AG09319 (cell line): ENCODE results near the gene PANK3.
A peak's percentile ranks its signal among the peaks of the same experiment; 100 is the strongest.
"Not testable (repeated sequence)": the region's sequence is repeated elsewhere in the genome, so short reads cannot be mapped to it uniquely, and the experiment has no call there.

ENCODE experiments used
- DNase-seq: peaks from one replicate; pipeline ENCODE4 v3.0.0-alpha.2; 2010; ENCODE audit warnings: low read depth; ENCODE audit errors: extremely low read depth
- TF ChIP-seq, protein P1 (sequence below): IDR thresholded peaks from 2 replicates; pipeline ENCODE4 v1.5.1; 2011; ENCODE audit warnings: low read depth, mild to moderate bottlenecking, inconsistent platforms, low read length, moderate library complexity

PANK3 gene

DNA sequence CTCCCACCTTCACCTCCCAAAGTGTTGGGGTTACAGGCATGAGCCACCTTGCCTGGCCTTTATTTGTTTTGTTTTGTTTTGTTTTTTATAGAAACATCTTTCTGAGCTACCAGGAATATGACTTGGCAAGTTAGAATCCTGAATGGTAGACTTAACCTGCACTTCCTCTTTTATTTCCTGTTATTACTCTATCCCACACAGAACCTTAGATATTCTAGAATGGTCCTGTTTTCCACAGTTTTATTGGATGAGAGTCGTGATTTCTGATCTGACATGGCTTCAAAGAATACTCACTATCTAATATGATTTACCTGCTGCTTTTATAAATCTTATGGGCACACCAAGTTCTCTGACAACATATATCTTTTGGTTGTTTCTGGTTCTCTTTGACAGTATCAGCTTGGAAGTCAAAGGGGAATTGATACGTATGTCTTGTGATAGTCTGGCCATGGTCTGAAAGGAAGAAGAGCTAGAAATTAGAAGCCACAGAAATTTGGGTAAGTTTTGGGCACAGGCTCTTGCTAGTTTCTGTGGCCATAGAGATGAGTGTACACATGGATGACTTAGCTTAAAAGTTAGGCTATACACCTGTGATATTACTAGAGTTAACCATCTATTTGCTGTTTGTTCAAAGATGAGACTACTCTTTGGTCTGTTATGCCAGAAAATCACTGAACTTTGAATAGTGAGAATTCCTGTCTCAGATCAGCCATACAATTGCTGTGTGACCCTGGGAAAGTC, 4.7 kb upstream of the PANK3 start:
- DNase-seq = no peak

DNA sequence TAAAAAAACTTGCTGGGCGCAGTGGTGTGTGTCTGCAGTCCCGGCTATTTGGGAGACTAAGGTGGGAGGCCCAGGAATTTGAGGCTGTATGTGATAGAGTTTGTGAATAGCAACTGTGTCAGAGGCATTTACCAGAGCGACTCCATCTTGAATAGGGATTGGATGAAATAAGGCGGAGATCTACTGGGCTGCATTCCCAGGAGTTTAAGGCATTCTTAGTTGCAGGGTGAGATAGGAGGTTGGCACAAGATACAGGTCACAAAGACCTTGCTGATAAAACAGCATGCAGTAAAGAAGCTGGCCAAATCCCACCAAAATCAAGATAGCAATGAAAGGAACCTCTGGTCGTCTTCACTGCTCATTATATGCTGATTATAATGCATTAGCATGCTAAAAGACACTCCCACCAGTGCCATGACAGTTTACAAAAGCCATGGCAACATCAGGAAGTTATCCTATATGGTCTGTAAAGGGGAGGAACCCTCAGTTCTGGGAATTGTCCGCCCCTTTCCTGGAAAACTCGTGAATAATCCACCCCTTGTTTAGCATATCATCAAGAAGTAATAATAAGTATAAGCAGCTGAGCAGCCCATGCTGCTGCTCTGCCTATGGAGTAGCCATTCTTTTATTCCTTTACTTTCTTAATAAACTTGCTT, 1.8 kb upstream of the PANK3 start:
- not testable (repeated sequence) for DNase-seq

More for the DNA sequence above, 4.7 kb upstream of the PANK3 start:
- TF ChIP-seq, protein P1, sequence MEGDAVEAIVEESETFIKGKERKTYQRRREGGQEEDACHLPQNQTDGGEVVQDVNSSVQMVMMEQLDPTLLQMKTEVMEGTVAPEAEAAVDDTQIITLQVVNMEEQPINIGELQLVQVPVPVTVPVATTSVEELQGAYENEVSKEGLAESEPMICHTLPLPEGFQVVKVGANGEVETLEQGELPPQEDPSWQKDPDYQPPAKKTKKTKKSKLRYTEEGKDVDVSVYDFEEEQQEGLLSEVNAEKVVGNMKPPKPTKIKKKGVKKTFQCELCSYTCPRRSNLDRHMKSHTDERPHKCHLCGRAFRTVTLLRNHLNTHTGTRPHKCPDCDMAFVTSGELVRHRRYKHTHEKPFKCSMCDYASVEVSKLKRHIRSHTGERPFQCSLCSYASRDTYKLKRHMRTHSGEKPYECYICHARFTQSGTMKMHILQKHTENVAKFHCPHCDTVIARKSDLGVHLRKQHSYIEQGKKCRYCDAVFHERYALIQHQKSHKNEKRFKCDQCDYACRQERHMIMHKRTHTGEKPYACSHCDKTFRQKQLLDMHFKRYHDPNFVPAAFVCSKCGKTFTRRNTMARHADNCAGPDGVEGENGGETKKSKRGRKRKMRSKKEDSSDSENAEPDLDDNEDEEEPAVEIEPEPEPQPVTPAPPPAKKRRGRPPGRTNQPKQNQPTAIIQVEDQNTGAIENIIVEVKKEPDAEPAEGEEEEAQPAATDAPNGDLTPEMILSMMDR = no peak

DNA sequence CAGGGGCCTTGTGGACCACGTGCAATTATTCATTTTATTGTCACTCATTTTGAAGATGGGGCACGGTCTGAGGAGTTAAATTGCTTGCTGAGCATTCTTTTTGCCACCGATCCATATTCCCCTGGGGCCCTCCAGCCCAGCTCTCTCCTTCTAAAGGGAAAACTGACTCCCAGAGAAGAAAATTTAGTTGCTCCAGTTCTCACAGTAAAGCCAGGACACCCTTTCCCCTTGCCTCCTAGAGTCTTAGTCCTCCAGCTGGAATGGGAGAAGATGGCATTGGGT, 1.0 kb upstream of the PANK3 start:
- no peak for DNase-seq
- TF ChIP-seq, protein P1 = no peak

DNA sequence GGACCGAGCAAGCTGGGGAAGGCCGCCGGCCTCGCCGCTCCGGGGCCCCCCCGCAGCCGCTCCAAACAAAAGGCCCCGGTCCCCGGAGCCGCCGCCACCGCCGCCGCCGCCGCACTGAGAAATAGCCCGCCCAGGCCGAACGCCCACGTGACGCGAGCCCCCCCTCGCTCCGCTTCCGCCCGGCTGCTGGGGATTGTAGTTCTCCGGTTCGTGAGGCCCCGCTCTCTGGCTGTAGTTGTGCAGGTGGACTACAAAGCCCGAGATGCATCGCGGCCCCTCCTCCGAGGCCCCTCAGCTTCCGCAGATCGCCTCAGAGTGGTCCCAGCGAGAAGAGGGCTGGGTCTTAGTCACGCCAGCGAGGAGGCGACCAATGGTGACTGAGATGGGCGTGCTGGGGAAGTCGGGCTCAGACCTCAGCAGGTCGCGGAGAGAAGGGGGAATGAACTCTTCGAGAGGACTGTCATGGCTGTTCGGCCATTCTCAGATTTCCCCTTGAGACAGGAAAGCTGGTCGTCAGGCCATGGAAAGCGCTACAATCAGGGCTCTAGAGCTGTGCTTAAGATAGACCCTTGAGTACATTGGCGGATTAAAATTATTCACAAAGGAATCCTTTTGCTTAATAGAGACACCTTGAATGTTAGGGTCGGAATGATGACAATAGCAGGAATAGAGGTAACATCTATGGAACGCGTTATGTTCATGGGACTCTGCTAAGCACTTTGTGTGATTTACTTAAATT, 489 bp upstream of the PANK3 start:
- TF ChIP-seq, protein P1 = no peak
- peak; percentile 98 for DNase-seq

DNA sequence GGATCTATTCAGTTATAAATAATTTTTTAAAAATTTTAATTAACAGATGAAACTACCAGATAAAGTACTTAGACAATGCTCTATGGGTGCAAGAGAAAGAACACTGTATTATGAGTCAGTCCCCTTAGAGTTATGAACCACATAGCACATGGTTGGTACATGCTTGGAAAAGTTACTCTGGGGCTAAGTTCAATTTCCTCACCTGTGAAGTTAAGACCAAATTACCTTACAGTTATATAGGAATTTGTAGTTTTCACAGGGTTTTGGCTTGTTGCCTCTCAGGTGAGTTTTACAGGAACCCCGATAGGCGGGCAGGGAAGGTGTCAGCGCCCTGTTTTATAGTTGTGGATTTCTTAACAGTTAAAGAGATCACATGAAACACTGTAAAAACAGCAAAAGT, 1.2 kb downstream of the PANK3 start:
- TF ChIP-seq, protein P1 = no peak
- no peak for DNase-seq

DNA sequence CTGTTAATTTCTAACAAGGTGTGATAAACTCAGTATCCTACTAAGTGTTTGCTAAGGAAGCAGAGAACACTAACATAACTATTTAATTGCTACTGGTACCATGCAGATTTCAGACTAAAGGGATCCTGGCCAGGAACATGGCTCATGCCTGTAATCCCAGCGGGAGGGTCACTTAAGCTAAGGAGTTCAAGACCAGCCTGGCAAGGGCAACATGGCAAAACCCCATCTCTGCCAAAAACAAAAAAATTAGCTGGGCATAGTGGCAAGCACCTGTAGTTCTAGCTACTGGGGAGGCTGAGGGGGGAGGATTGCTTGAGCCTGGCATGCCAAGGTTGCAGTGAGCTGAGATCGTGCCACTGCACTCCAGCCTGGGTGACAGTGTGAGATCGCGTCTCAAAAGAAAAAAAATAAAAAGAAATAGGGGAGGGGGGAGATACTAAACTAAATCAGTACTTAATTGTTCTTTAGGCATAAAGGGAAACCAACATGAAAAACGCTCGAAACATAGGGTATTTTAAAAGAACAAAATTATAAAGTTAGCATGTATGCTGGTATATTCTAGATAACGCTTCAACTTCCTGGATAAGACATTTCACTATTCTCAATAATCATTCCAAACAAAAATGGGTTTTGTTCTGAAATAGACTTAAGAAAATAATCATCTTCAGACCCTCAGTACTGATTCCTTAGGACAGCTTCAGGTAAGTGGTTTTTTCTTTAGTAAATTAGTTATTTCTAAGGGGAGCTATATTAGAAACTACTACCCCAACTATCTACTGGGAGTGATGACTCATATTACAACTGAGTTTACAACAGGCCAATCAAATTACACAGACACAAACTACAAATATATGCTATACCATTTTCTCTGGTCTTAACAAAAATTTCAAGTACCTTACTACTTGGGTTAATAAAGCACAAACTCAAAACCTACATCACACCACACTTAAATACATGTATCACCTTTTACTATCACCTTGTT, 3.5 kb downstream of the PANK3 start:
- TF ChIP-seq, protein P1 = no peak
- no peak for DNase-seq

DNA sequence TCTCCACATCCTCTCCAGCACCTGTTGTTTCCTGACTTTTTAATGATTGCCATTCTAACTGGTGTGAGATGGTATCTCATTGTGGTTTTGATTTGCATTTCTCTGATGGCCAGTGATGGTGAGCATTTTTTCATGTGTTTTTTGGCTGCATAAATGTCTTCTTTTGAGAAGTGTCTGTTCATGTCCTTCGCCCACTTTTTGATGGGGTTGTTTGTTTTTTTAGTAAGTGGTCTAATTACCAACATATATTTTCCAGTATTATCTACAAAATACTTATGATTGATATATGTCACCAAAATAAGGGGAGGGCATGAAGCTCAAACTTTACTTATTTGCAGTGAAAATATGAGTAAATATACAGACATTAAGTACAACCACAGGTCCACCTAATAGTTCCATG, 5.0 kb downstream of the PANK3 start:
- not testable (repeated sequence) for DNase-seq

DNA sequence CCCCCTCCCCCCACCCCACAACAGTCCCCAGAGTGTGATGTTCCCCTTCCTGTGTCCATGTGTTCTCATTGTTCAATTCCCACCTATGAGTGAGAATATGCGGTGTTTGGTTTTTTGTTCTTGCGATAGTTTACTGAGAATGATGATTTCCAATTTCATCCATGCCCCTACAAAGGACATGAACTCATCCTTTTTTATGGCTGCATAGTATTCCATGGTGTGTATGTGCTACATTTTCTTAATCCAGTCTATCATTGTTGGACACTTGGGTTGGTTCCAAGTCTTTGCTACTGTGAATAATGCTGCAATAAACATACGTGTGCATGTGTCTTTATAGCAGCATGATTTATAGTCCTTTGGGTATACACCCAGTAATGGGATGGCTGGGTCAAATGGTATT, 5.5 kb downstream of the PANK3 start:
- DNase-seq = not testable (repeated sequence)
